NAMALWA (cell line): ENCODE results near the gene PPP1R15B.

ENCODE experiments used
- DNase-seq: peaks from one replicate; pipeline ENCODE4 v3.0.0-alpha.2; 2015; ENCODE audit warnings: low spot score

Gene PPP1R15B

DNA sequence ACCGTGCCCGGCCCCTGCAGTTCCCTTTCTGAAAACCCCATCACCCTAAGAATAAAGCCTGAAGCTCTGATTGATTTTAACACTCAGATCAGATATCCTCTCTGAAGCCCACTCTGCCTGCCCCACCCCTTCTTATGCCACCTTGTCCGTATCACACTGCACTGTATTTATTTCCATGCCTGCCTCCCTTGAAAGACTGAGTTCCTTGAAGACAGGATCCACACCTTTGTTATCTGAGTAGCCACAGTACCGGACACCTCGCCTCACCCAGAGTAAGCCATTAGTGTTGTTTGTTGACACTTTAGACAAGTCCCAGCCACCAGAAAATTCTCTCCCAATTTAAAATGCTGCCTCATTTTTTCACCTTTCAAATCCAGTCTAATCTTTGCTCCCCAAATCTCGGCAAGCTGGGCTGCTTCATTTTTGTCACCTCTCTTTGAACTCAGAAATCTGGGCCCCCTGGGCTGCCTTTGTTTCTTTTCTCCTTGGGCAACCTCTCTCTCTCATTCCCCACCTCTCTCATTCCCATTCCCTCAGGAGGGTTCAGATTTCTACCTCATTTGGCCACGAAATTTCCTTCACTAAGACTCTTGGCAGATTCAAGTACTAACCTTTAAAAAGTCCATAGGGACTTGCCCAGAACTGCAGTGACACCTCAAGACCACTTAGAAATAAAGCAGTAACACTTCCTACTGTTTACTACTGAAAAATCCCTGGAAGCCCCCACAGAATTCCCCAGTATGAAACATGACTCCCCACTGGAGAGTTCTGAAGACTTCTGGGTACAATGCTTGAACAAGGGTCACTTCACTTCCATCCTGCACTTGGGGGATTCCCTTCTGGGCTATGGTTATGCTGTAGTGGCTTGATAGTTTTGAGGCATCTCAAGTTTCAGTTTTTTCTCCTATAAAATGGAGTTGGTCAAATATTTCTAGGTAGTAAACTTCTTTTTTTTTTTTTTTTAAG, 8.7 kb upstream of the PPP1R15B start:
- no peak for DNase-seq

DNA sequence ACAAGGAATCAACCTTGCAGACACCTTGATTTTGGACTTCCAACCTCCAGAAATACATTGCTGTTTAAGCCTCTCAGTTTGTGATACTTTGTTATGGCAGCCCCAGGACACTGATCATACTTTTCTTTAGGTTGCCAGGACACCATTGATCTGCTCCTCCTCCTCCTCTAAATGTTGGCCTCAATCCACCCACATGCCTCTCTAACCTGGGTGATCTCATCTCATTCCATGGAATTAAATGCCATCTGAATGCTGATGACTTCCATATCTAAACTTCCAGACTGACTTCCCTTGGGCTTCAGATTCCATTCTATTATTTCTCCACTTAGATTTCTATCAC, 7.4 kb upstream of the PPP1R15B start:
- no peak for DNase-seq

DNA sequence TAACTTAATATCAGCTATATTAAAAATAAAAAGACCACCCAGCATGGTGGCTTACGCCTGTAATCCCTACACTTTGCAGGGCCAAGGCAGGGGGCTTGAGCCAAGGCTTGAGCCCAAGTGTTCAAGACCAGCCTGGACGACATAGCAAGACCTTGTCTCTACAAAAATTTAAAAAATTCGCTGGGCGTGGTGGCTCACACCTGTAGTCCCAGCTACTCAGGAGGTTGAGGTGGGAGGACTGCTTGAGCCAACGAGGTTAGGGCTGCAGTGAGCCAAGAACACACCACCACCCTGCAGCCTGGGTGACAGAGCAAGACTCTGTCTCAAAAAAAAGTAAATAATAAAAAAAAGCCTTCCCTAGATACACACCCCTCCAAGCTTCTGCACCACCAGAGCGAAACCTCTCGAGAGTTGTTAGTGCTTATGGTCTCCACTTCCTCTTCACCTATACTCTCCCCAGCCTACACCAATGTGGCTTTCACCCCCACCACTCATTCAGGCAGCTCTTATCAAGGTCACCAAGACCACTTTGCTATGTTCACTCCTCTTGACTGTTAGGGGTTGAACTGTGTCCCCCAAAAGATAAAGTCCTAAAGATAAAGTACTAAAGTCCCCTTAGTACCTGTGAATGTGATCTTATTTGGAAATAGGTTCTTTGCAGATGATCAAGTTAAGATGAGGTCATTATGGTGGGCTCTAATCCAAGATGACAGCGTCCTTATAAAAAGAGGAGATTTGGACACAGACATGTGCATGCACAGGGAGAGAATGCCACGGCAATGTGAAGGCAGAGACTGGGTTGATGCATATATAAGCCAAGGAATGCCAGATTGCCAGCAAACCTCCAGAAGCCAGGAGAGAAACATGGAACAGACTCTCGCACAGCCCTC, 6.8 kb upstream of the PPP1R15B start:
- peak; percentile 40 for DNase-seq

DNA sequence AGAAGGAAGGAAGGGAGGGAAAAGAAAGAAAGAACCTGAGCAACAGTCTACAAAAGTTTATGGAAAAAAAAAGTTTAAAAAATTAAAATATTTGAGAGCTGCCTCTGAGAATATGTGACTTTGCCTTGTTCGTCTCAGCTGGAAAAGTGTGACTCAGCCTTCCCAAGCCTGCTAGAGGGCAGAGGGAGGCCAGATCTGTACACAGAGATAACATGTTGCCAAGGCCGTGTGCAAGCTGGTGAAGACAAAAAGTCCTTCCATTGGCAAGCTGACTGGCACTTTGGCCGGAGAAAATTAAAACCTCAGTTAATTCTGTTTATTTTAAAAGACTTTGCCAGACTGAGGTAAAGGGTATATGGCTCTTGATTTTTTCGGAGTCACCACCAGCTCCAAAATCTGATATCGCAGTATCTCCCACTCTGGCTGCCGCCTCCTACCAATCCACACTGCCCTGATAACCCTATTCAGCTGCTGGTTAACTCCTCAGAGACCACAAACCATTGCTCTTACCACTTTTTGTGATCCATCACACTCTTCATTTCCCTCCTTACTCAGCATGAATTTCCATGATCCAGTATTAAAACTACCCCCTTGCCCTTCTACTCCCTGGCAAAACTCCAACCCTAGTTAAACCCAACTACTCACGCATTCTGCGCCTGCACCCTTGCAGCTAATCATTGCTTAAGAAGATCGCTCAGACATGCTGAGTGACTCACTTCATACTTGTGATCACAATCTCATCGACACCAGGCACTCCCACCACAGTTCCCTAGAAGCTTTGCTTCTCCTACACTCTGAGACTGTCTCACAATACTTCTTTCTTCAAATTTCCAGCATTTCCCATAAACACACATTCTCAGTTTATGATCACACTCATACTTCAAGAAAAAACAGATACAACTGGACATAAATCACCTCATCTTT, 5.7 kb upstream of the PPP1R15B start:
- DNase-seq: no peak

DNA sequence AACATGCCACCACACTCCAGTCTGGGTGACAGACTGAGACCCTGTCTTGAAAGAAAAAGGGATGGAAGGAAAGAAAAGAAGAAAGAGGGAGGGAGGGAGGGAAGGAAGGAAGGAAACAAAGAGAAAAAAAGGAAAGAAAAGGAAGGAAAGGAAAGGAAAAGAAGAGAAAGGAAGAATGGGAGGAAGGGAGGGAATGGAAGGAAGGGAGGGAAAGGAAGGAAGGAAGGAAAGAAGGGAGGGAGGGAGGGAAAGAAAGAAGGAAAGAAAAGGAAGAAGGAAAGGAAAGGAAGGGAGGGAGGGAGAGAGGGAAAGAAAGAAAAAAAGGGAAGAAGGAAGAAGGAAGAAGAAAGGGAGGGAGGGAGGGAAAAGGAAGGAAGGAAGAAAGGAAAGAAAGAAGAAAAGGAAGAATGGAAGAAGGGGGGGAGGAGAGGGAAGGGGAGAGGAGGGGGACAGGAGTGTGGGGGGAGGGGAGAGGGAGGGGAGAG, 5.0 kb upstream of the PPP1R15B start:
- no peak for DNase-seq

DNA sequence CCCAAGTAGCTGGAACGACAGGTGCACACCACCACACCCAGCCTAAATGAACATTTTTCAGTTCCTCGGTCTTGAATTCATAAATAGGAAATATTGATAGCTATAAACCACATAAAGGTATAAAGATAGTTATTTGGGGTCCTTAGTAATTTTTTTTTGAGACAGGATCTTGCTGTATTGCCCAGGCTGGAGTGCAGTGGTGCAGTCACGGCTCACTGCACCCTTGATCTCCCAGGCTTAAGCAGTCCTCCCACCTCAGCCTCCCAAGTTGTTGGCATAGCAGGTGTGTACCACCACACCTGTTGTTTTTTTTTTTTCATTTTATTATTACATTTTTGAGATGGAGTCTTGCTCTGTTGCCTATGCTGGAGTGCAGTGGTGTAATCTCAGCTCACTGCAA, 3.7 kb upstream of the PPP1R15B start:
- no peak for DNase-seq

DNA sequence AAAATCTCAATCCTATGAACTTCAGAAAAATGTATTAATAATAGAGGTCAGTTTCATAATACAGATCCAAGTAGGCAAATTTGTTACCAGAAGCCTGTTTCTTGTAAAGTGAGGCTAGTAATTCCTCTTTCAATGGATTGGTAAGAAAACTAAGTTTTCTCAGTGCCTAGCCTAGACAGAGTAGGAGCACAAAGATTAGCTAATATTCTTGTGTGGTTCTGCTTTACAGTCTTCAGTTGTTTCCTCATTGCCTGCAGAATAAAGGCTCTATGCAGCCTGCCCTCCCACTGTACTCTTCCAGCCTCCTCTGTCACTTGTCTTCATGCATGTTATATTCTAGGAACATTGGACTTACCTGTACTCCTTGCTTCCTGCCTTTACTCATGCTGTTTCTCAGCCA, 2.4 kb upstream of the PPP1R15B start:
- DNase-seq: no peak

DNA sequence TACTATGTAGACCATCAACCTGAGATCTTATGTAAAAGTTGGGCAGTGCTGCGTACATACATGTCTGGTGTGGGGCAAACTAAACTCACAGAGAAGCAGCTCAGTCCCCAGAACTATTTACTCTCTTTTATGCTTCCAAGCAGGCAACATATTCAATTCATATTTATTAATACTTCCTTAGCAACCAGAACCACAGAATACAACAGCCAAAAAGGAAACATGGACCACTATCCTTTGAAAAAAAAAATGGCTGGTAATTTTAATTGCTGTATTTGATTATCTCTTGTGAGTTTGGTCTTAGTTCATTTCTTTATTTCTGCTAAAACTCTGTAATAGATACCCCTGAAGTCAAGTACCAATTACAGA, 1.5 kb upstream of the PPP1R15B start:
- DNase-seq: peak; percentile 31

DNA sequence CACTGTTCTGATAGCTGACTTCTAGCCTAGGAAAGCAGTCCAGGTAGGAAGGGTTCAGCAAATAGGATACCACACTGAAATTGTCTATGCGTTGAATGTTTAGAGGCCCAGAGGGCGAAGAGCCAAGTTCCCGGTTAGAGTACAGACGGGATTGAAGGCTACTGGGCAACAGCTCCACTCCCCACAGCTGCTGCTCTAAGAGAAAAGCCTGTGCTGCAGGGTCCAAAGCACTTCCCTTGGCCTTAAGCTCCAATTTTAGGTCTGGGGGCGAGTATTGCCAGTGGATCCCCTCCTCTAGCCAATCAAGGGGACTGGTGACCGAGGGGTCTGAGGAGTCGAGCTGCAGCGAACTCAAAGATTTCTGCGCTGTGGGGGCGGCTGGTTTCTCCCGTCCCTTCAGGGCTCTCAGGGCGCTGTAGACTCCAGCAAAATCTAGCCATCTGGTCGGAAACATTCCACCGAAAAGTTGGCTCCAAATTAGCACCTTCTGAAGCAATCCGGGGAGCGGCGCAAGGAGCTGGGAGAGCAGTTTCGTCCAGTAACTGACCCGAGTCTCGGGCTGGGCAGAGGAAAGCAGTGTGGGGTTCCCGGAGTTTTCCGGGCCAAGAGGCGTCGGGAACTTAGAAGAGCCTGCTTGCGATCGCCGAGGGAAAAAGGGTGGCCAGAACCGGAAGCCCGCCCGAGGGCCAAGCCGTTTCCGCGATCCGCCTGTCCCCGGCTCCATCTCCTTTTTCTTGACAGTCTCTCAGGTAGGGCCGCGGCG, 748 bp downstream of the PPP1R15B start:
- peak; percentile 41 for DNase-seq

DNA sequence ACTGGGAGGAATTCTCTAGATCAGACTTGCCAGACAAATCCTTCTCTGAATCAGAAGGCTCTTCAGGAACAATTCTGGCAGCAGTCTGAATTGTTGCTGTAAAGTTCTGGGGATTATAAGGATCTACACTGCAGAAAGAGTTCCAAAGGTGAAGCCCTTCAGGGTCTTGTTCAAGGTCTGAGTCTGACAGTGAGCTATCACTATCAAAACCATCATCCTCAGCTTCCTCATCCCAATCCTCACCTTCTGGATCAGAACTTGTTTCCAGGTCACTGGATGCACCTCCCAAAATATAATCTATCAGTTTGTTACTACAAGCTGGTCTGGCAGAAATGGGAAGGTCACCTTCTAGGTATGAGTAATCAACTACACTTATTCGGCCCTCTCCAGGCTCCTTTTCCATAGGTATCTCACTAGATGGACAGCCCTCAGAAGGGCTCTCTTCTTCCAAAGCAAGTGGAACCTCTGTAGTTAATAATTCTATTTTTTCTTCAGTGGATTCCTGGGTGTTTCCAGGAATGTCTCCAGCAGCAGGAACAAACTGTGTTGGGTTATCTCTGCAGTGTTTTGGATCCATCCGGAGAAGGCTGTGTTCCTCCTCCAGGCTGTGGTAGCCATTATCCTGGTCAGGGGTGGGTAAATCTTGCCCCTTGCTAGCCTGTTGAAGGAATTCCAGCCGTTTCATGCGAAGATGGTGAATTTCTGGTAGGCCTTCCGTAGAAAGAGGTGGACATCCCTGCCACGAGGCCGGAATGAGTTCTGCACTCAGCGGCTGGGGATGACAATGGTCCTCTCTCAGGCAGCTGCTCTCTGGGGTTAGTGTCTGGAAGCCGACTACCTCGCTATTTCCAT, 1.6 kb downstream of the PPP1R15B start:
- DNase-seq: no peak

DNA sequence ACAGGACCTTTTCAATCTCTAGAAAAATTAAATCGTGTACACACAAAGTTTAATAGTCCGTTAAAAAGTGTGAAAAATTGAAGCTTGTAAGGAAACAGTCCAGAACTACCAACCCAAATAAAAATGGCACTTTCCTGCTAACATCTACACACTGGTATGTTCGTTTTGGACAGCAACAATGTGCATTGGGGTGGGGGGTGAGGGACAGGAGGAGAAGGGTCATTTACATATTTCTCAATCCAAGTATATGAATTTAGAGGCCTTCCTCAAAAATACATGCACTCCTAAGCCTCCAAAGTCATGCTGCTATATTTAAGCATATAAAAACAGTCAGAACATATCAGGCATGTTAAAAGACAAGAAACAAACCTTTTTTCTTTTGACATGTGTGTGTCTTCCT, 2.5 kb downstream of the PPP1R15B start:
- peak; percentile 31 for DNase-seq

DNA sequence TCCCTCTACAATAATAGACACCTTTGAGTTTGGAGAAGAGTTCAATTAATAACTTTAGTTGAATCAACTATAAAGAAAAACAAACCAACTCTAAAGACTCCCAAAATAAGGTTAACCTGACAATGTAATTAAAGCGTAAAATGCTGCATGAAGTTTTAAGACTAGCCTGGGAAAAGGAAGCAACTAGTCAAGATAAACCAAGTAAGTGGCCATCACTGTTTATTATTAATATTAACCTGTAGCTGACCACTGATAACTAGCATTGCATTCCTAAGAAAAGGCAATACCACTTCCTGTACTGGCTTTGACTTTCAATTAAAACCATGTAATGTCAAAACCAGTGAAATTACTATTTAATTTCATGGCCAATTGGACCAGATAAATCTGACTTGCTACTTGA, 3.0 kb downstream of the PPP1R15B start:
- DNase-seq: no peak

DNA sequence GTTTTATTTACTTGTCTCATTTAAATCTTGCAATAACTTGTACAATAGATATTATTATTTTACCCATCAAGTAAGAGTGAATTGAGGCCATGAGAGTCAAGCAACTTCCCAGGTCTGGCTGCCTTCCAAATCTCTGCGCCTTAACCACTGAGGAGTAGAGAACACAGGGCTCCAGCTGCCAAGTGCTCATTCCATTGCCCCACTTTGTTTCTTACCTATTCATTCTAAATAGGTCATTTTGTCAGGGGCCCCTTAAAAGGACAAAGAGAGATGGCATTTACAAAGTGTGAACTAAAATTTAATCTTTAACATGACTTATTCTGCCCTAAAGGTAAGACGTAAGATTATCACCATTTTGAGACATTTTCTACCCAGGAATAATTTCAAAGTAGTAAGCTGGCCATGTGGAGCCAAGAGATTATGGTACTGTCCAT, 3.5 kb downstream of the PPP1R15B start:
- DNase-seq: peak; percentile 44

DNA sequence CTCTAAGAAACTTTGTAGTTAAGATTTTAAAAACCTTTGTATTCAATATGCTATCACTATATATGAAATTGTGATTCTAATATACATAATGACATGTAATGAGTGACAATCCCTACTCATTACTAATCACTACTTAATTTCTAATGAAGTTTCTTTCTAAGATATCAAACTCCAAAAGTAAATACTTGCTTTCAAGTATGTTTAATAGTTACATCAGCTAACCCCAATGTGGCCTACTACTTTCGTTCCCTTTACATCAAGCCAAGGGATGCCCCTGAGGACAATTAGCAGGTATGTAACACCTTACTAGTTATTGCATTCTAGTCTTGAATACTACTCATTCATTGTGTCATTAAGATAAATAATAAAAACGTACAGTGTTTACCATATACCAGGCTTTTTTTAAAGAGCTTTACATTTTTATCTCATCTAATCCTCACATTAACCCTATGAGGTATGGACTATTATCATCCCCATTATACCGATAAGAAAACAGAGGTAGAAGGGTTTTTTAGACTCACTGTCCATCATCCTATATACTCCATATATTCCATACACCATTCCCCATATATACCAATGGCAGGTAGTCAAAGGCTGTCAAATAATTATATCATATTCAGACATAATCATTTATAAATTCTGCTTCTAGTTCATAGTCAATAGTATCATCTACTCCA, 4.2 kb downstream of the PPP1R15B start:
- DNase-seq: no peak

DNA sequence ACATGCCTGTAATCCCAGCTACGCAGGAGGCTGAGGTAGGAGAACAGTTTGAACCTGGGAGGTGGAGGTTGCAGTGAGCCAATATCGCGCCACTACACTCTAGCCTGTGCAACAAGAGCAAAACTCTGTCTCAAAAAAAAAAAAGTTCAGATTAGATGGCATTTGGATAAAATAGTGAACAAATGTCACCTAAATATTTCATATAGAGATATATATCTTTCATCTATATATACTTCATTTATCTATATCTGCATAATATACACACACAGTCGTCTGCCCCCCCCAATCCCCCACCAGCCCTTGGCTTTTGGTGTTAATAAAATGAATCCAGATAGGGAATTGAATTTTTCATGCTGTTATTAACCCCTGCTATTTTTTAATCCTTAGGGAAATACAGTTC, 5.0 kb downstream of the PPP1R15B start:
- DNase-seq: no peak

DNA sequence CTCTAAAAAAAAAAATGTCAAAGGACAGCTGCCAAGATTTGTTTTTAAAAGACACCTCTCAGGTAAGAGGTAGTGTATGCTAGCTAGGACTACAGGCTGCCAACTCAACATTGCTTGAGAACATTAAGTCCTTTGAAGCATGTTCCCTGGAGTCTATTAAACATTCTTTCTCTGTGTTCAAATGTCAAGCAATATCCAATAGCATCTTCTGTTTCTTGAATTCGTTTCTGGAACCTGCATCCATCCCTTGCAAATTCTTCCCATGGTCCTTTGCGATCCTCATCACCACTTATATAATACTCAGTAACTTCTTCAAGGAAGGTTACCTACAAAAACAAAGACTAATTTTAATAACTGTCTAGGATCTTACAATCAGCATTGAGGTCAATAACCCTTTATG, 5.6 kb downstream of the PPP1R15B start:
- DNase-seq: no peak

DNA sequence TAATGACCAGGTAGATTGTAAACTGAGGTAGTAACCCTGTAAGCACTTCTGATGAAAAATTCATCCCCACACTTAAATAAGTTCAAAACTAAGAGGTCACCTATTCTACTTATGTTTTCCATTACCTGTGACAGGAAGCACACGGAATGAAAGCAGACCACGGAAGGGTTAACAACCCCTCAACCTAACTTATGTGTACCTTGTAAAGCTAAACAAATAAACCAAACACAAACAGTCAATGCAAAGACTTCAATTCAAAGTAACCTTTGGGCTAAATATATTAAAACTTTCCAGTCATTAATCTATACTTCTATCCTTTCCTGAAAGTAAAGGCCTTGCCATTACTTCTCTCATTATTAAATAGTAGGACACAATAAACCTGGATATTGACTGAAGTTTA, 7.0 kb downstream of the PPP1R15B start:
- DNase-seq: no peak

DNA sequence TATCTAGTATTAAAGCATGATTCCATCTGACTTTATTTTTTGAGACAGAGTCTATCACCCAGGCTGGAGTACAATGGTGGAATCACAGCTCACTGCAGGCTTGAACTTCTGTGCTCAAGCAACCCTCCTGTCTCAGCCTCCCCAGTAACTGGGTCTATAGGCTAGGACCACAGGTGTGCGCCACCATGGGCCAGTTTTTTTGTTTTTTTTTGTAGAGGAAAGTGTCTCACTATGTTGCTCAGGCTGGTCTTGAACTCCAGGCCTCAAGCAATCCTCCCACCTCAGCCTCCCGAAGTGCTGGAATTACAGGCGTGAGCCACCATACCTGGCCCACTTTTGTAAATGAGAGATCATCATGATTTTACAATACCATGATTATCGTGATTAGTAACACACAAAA, 9.2 kb downstream of the PPP1R15B start:
- no peak for DNase-seq

DNA sequence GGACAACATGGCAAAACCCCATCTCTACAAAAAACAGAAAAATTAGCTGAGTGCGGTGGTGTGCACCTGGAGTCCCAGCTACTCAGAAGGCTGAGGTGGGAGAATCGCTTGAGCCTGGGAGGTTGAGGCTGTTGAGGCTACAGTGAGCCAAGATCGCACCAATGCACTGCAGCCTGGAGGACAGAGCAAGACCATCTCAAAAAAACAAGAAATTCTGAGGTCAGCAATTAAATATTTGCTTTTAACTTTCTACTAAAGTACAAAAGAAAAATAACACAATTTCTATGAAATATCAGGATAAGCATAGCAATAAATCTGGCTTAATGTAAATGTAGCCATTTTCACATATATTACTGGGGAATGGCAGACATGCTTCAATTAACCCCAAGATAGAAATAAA, 9.9 kb downstream of the PPP1R15B start:
- no peak for DNase-seq
